ENCODE measurements around the gene RBM4B. TPM values are rescaled to one million over a fixed set of nuclear protein-coding genes. Genes with fewer than 3 reads are reported as not detected.

The RBM4B gene
- total RNA-seq, 1 donor: 19.2 TPM

DNA sequence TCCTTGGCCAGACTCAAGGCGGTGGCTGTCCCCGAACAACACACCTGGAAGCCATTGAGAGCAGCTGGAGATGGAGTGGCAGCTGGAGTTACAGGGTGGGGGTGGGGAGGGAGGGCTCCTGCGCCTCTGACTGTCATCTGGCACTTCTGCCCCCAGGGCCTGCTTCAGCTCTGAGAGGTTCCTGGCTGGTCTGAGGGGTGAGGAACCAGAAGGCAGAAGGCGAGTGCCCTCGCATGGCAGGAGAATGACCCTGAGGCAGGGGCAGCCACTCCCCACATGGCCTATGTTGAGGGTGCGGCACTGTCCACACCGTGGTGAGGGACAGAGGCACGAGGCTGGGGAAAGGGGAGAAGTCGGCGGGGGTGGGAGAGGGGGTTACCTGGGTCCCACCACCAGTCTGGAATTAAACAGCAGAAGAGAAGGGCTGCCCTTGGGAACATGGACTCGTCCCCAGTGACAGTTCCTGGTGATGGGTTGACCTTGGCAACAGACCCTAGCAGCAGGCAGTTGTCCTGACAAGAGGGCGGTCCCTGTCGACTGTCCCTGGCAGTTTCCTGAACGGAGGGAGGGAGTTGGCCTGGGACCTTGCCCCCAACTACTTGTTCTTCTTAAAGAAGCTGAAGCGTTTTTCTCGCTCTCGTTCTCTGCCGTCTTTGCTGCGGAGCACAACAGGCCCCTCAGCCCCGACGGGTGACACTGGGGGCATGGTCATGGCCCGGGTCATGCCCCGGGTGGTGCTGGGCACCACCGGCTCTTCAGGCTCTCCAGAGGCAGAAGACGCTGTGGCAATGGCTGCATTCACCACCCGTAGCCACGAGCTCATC lies 7.8 kb upstream of the RBM4B start:
- Histone ChIP-seq H3K36me3 (ENCODE audit: insufficient read depth, low read length) (no peaks in the 10 kb centered on the region), H3K9me3 (ENCODE audit: low read depth, low read length) (no peaks in the 10 kb centered on the region), H3K4me1 (ENCODE audit: insufficient read depth, low read length) (no peaks in the 10 kb centered on the region), H2AFZ (ENCODE audit: low read length) (no peak overlapping the region), H3K4me3 (ENCODE audit: insufficient read depth, low read length) (no peak overlapping the region), H4K20me1 (ENCODE audit: insufficient read depth, low read length) (no peaks in the 10 kb centered on the region), H3K4me2 (ENCODE audit: insufficient read depth, low read length) (no peak overlapping the region), H3K79me2 (ENCODE audit: insufficient read depth, low read length) (no peaks in the 10 kb centered on the region), H3K27ac (ENCODE audit: low read depth, low read length) (no peak overlapping the region), H3K27me3 (ENCODE audit: insufficient read depth, low read length) (peaks cover 5% of the 10 kb centered on the region)
- peak; percentile 55 for DNase-seq (ENCODE audit: insufficient read length, low spot score, missing footprints)
- TF ChIP-seq, protein P1, sequence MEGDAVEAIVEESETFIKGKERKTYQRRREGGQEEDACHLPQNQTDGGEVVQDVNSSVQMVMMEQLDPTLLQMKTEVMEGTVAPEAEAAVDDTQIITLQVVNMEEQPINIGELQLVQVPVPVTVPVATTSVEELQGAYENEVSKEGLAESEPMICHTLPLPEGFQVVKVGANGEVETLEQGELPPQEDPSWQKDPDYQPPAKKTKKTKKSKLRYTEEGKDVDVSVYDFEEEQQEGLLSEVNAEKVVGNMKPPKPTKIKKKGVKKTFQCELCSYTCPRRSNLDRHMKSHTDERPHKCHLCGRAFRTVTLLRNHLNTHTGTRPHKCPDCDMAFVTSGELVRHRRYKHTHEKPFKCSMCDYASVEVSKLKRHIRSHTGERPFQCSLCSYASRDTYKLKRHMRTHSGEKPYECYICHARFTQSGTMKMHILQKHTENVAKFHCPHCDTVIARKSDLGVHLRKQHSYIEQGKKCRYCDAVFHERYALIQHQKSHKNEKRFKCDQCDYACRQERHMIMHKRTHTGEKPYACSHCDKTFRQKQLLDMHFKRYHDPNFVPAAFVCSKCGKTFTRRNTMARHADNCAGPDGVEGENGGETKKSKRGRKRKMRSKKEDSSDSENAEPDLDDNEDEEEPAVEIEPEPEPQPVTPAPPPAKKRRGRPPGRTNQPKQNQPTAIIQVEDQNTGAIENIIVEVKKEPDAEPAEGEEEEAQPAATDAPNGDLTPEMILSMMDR (IDR thresholded peaks at IDR 0.05; ENCODE audit: extremely low read depth, low read depth, low read length): no peak

- no peak overlapping the region for H3K4me3 ChIP-seq (ENCODE audit: insufficient read depth, low read length)
- DNase-seq (ENCODE audit: insufficient read length, low spot score, missing footprints): peak; percentile 37
Observed at GRCh38 chr11:66684635-66685034, 6.9 kb upstream of the RBM4B start.

GRCh38 chr11:66683877-66684276 lies 6.2 kb upstream of the RBM4B start:
- H2AFZ ChIP-seq (ENCODE audit: low read length): no peak overlapping the region
- no peak for DNase-seq (ENCODE audit: insufficient read length, low spot score, missing footprints)
- H3K4me1 ChIP-seq (ENCODE audit: insufficient read depth, low read length): no peaks in the 10 kb centered on the region
- no peak overlapping the region for H3K4me2 ChIP-seq (ENCODE audit: insufficient read depth, low read length)
- no peaks in the 10 kb centered on the region for H3K79me2 ChIP-seq (ENCODE audit: insufficient read depth, low read length)
- no peak overlapping the region for H3K4me3 ChIP-seq (ENCODE audit: insufficient read depth, low read length)
- H3K9me3 ChIP-seq (ENCODE audit: low read depth, low read length): no peaks in the 10 kb centered on the region
- TF ChIP-seq, protein P1 (IDR thresholded peaks at IDR 0.05; ENCODE audit: extremely low read depth, low read depth, low read length): no peak
- no peak overlapping the region for H3K27ac ChIP-seq (ENCODE audit: low read depth, low read length)
- H4K20me1 ChIP-seq (ENCODE audit: insufficient read depth, low read length): no peaks in the 10 kb centered on the region
- H3K36me3 ChIP-seq (ENCODE audit: insufficient read depth, low read length): no peaks in the 10 kb centered on the region
- H3K27me3 ChIP-seq (ENCODE audit: insufficient read depth, low read length): peaks cover 5% of the 10 kb centered on the region

More at GRCh38 chr11:66684635-66685034, 6.9 kb upstream of the RBM4B start:
- Histone ChIP-seq H3K4me2 (ENCODE audit: insufficient read depth, low read length) (no peak overlapping the region), H4K20me1 (ENCODE audit: insufficient read depth, low read length) (no peaks in the 10 kb centered on the region), H3K27ac (ENCODE audit: low read depth, low read length) (no peak overlapping the region), H3K4me1 (ENCODE audit: insufficient read depth, low read length) (no peaks in the 10 kb centered on the region), H3K79me2 (ENCODE audit: insufficient read depth, low read length) (no peaks in the 10 kb centered on the region), H3K9me3 (ENCODE audit: low read depth, low read length) (no peaks in the 10 kb centered on the region), H2AFZ (ENCODE audit: low read length) (no peak overlapping the region), H3K36me3 (ENCODE audit: insufficient read depth, low read length) (no peaks in the 10 kb centered on the region), H3K27me3 (ENCODE audit: insufficient read depth, low read length) (peaks cover 5% of the 10 kb centered on the region)
- TF ChIP-seq, protein P1 (IDR thresholded peaks at IDR 0.05; ENCODE audit: extremely low read depth, low read depth, low read length): no peak

- DNase-seq (ENCODE audit: insufficient read length, low spot score, missing footprints): peak; percentile 21
- Histone ChIP-seq H3K9me3 (ENCODE audit: low read depth, low read length) (no peaks in the 10 kb centered on the region), H3K79me2 (ENCODE audit: insufficient read depth, low read length) (peaks cover 6% of the 10 kb centered on the region), H4K20me1 (ENCODE audit: insufficient read depth, low read length) (no peaks in the 10 kb centered on the region), H3K4me2 (ENCODE audit: insufficient read depth, low read length) (no peak overlapping the region), H3K4me3 (ENCODE audit: insufficient read depth, low read length) (no peak overlapping the region), H3K27me3 (ENCODE audit: insufficient read depth, low read length) (no peaks in the 10 kb centered on the region), H3K36me3 (ENCODE audit: insufficient read depth, low read length) (no peaks in the 10 kb centered on the region), H2AFZ (ENCODE audit: low read length) (no peak overlapping the region), H3K27ac (ENCODE audit: low read depth, low read length) (no peak overlapping the region), H3K4me1 (ENCODE audit: insufficient read depth, low read length) (peaks cover 17% of the 10 kb centered on the region)
- TF ChIP-seq, protein P1 (IDR thresholded peaks at IDR 0.05; ENCODE audit: extremely low read depth, low read depth, low read length): no peak
Observed at GRCh38 chr11:66680966-66681645, 3.4 kb upstream of the RBM4B start.

All from osteoblast (primary cell).